OCI-LY7 (cell line): ENCODE measurements around the gene SCYL2.

Source experiments
- CTCF ChIP-seq: fragments of 200-600 bp; sonication (generic); conservative IDR thresholded peaks from 2 replicates; pipeline ENCODE4 v1.5.1; 2014; ENCODE audit warnings: mild to moderate bottlenecking, antibody characterized with exemption, low read length, moderate library complexity, mixed read lengths
- EZH2phosphoT487 ChIP-seq: fragments of 200-600 bp; sonication (generic); IDR thresholded peaks from 2 replicates; pipeline ENCODE4 v1.6.1; 2018; ENCODE audit warnings: low read depth, borderline replicate concordance, mild to moderate bottlenecking, mixed run types, antibody characterized with exemption, low read length, moderate library complexity, mixed read lengths

- TF ChIP-seq CTCF (no peak), EZH2phosphoT487 (no peak)
Measured at GRCh38 chr12:100368066-100368465, 101.1 kb downstream of the SCYL2 start.
